ENCODE results near the gene KCND1. TPM values are rescaled to one million over a fixed set of nuclear protein-coding genes. Genes with fewer than 3 reads are reported as not detected.

Gene KCND1
- total RNA-seq, 3 donors from 2014 or later (not counting 1 experiment from before 2014, with no cell fraction given), result 2.7 to 3.6 (median 3.0) TPM

DNA sequence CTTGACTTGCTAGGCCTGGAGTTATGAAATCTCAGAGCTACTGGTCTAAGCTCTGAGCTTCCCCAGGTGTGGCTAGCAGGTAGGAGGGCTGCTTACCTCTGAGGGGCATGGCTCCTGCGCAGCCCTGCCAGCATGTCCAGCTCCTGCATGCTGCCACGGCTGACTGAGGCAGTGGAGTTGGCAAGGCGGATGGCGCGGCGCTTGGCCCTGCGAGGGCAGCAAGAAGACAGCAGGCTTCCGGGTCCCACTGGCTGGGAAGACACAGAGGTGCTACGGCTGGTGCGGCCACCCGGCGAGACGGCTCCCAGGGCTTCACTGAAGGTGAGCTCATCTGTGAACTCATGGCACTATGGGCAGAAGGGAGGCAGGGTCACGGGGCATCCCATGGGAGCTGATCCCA is 5.7 kb downstream of the KCND1 start:
- WGBS (ENCODE audit: insufficient coverage), result 97% methylated on average over 14 of the region's 14 CpGs
- Mint-ChIP-seq H3K9me3 (no peaks in the 10 kb centered on the region), H3K4me3 (no peak overlapping the region)

DNA sequence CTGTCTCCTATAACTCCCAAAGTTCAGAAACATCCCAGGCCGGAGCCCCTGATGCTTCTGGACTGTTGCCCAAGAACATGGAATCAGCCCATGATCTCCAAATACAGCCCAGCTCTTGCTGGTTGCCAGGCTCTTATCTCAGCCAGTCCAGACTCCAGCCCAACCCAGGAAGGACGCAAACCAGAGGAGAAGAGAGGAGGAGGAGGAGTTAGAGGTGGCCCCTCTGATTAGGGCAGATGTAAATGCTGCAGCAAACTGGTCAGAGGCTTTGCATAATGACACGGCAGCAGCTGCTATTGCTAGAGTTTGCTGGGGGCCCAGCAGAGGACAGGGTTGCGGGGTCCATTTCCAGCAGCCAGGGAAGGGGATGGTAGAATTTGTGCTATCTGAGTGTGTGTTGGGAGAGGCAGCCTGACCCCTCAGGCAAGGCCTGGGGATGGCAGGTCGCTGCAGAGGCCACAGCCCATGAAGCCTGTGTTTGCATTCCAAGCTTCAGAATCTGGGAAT is 10.0 kb downstream of the KCND1 start:
- Histone ChIP-seq H3K27ac (ENCODE audit: low read length) (no peak overlapping the region), H3K4me1 (ENCODE audit: control insufficient read depth, insufficient read depth, low read length) (peaks cover 10% of the 10 kb centered on the region), H3K9me3 (ENCODE audit: control insufficient read depth, insufficient read depth, low read length) (no peaks in the 10 kb centered on the region), H3K36me3 (ENCODE audit: control insufficient read depth, insufficient read depth, low read length) (no peaks in the 10 kb centered on the region), H3K27me3 (ENCODE audit: control insufficient read depth, insufficient read depth, low read length) (no peaks in the 10 kb centered on the region), H3K4me3 (ENCODE audit: low read length) (no peak overlapping the region)
- H3K4me1 Mint-ChIP-seq, result peaks cover 2 to 23% of the 10 kb centered on the region in 2 donors
- H3K4me3 Mint-ChIP-seq, result no peak overlapping the region
- H3K27me3 Mint-ChIP-seq (ENCODE audit: low read depth in 2 of 2), result peaks cover 0 to 7% of the 10 kb centered on the region in 2 donors
- H3K9me3 Mint-ChIP-seq, result no peaks in the 10 kb centered on the region
- ATAC-seq (no peak), DNase-seq (no peak)
- WGBS (ENCODE audit: insufficient coverage), result 70% methylated on average over 3 of the region's 5 CpGs
- H3K36me3 Mint-ChIP-seq, result no peaks in the 10 kb centered on the region
- intact Hi-C loops (cut with micrococcal nuclease), result no loop called here
- TF ChIP-seq, protein P1, sequence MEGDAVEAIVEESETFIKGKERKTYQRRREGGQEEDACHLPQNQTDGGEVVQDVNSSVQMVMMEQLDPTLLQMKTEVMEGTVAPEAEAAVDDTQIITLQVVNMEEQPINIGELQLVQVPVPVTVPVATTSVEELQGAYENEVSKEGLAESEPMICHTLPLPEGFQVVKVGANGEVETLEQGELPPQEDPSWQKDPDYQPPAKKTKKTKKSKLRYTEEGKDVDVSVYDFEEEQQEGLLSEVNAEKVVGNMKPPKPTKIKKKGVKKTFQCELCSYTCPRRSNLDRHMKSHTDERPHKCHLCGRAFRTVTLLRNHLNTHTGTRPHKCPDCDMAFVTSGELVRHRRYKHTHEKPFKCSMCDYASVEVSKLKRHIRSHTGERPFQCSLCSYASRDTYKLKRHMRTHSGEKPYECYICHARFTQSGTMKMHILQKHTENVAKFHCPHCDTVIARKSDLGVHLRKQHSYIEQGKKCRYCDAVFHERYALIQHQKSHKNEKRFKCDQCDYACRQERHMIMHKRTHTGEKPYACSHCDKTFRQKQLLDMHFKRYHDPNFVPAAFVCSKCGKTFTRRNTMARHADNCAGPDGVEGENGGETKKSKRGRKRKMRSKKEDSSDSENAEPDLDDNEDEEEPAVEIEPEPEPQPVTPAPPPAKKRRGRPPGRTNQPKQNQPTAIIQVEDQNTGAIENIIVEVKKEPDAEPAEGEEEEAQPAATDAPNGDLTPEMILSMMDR (IDR thresholded peaks at IDR 0.05), result no peak
- H3K27ac Mint-ChIP-seq, result no peak overlapping the region

More for the DNA sequence above, 5.7 kb downstream of the KCND1 start:
- TF ChIP-seq, protein P1 (IDR thresholded peaks at IDR 0.05), result no peak
- Histone ChIP-seq H3K9me3 (ENCODE audit: control insufficient read depth, insufficient read depth, low read length) (no peaks in the 10 kb centered on the region), H3K4me1 (ENCODE audit: control insufficient read depth, insufficient read depth, low read length) (no peaks in the 10 kb centered on the region), H3K27ac (ENCODE audit: low read length) (no peak overlapping the region), H3K4me3 (ENCODE audit: low read length) (no peak overlapping the region), H3K27me3 (ENCODE audit: control insufficient read depth, insufficient read depth, low read length) (no peaks in the 10 kb centered on the region), H3K36me3 (ENCODE audit: control insufficient read depth, insufficient read depth, low read length) (no peaks in the 10 kb centered on the region)
- H3K36me3 Mint-ChIP-seq, result no peaks in the 10 kb centered on the region
- peaks cover 6 to 7% of the 10 kb centered on the region in 2 donors for H3K27me3 Mint-ChIP-seq (ENCODE audit: low read depth in 2 of 2)
- no peak for DNase-seq
- no peak overlapping the region for H3K27ac Mint-ChIP-seq
- peaks cover 0 to 7% of the 10 kb centered on the region in 2 donors for H3K4me1 Mint-ChIP-seq
- ATAC-seq, result no peak
- intact Hi-C loops (cut with micrococcal nuclease), result no loop called here

DNA sequence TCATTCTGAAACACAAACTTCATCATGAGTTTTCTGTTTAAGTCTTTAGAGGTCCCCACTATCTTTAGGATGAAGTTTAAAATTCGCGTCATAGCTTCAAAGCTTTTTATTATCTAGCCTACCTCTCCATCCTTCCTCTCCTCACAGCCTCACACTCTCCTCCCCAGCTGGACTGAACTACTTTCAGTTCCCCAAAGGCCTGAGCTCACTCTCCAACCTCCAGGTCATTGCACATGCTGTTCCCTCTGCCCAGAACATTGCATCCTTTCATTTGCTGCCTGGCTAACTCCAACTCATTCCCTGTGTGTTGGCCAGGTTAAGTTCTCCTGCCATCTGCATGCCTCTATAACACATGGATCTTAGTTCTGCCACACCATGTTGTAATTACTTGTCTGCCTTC is 11.4 kb downstream of the KCND1 start:
- no peak overlapping the region for H3K27ac ChIP-seq (ENCODE audit: low read length)
- H3K4me3 Mint-ChIP-seq, result peak overlapping the region; percentile 14

More for the DNA sequence above, 11.4 kb downstream of the KCND1 start:
- no peaks in the 10 kb centered on the region for H3K9me3 ChIP-seq (ENCODE audit: control insufficient read depth, insufficient read depth, low read length)
- H3K27me3 ChIP-seq (ENCODE audit: control insufficient read depth, insufficient read depth, low read length), result no peaks in the 10 kb centered on the region
- H3K27me3 Mint-ChIP-seq (ENCODE audit: low read depth in 2 of 2), result peaks cover 0 to 7% of the 10 kb centered on the region in 2 donors
- peaks cover 10 to 32% of the 10 kb centered on the region in 2 donors for H3K4me1 Mint-ChIP-seq
- 27% methylated on average over 2 of the region's 2 CpGs for WGBS (ENCODE audit: insufficient coverage)
- peaks cover 9% of the 10 kb centered on the region for H3K36me3 ChIP-seq (ENCODE audit: control insufficient read depth, insufficient read depth, low read length)
- H3K4me3 ChIP-seq (ENCODE audit: low read length), result no peak overlapping the region
- H3K9me3 Mint-ChIP-seq, result no peaks in the 10 kb centered on the region
- H3K27ac Mint-ChIP-seq, result peak overlapping the region; percentile 79 to 100
- H3K36me3 Mint-ChIP-seq, result no peaks in the 10 kb centered on the region
- no peak for ATAC-seq
- intact Hi-C loops (cut with micrococcal nuclease), result no loop called here
- peaks cover 23% of the 10 kb centered on the region for H3K4me1 ChIP-seq (ENCODE audit: control insufficient read depth, insufficient read depth, low read length)
- TF ChIP-seq, protein P1 (IDR thresholded peaks at IDR 0.05), result no peak
- DNase-seq, result no peak

Measured in natural killer cell (primary cell).